ENCODE results near the gene TTC19. TPM values are rescaled to one million over a fixed set of nuclear protein-coding genes. Genes with fewer than 3 reads are reported as not detected.

The TTC19 gene
- polyA plus RNA-seq, 1 donor (not counting 4 experiments of a cell fraction or from before 2014, with no cell fraction given) = 14.3 TPM

DNA sequence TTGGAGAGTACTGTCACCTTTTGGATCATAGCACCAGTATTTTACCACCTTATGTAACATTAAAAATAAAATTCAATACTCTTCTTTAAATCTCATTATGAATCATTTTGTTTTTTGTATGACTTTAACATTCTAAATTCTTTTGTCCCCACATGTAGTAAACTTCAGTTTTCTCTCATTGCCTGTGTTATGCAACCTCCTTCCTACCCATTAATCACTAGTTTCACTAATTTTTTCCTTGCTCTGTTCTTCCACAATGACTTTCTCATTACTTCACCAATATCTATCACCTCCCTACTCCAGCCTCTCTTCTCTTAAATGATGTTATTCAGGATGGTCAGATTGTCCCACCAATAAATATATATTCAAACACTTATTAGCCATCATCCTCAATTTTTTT, 68.7 kb downstream of the TTC19 start:
- no peak overlapping the region for H3K4me3 ChIP-seq (ENCODE audit: control insufficient read depth in 2 of 3, extremely low read depth in 1 of 3, insufficient read depth in 2 of 3, low read depth in 1 of 3, low read length in 3 of 3)
- H3K36me3 ChIP-seq (ENCODE audit: control insufficient read depth in 2 of 2, extremely low read depth in 1 of 2, insufficient read depth in 2 of 2, low read length in 2 of 2) = peaks cover 18 to 22% of the 10 kb centered on the region in 2 experiments

DNA sequence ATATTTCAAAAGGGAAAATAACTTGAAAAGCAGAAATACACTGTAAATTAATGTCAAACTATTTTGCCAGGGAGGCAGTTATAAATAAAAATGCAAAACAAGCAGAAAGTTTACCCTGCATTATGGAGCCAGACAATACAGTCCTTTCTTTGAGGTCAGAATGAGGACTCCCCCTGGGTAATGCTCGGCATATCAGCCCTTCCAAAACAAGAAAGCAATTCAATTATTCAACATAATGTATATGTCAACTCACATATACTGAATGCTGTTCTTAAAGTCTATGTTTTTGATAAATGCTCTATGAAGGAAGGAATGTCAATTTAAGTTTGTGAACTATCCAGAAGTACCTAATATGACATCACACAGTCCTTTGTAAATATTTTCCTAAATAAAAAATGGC, 72.4 kb downstream of the TTC19 start:
- dilution Hi-C loops (cut with MboI; ENCODE audit: extremely low pct_ligation_motif_present, low sequenced_read_pairs) = no loop called here
- Histone ChIP-seq H4K20me1 (ENCODE audit: control insufficient read depth, extremely low read depth, insufficient read depth, low read length) (no peaks in the 10 kb centered on the region), H3K9me1 (ENCODE audit: control insufficient read depth, extremely low read depth, insufficient read depth, low read length) (no peaks in the 10 kb centered on the region), H3K9ac (ENCODE audit: control insufficient read depth, extremely low read depth, insufficient read depth, low read length) (no peak overlapping the region), H3K4me3 (ENCODE audit: control insufficient read depth in 2 of 3, extremely low read depth in 1 of 3, insufficient read depth in 2 of 3, low read depth in 1 of 3, low read length in 3 of 3) (no peak overlapping the region), H2AFZ (ENCODE audit: control insufficient read depth, low read length) (no peak overlapping the region), H3K27ac (ENCODE audit: control insufficient read depth, insufficient read depth, low read length) (no peak overlapping the region), H3K27me3 (ENCODE audit: control insufficient read depth, extremely low read depth, insufficient read depth, low read length) (no peaks in the 10 kb centered on the region), H3K4me1 (ENCODE audit: control insufficient read depth, extremely low read depth, insufficient read depth, low read length) (no peaks in the 10 kb centered on the region), H3K79me2 (ENCODE audit: control insufficient read depth, insufficient read depth, low read length) (no peaks in the 10 kb centered on the region), H3K36me3 (ENCODE audit: control insufficient read depth in 2 of 2, extremely low read depth in 1 of 2, insufficient read depth in 2 of 2, low read length in 2 of 2) (peaks cover 14 to 18% of the 10 kb centered on the region in 2 experiments), H3K9me3 (ENCODE audit: control insufficient read depth, low read depth, low read length) (no peaks in the 10 kb centered on the region), H3K4me2 (ENCODE audit: control insufficient read depth, extremely low read depth, insufficient read depth, low read depth, low read length) (no peak overlapping the region)
- no peak for TF ChIP-seq EZH2 (IDR thresholded peaks at IDR 0.05; ENCODE audit: low read length)
- TF ChIP-seq, protein P1, sequence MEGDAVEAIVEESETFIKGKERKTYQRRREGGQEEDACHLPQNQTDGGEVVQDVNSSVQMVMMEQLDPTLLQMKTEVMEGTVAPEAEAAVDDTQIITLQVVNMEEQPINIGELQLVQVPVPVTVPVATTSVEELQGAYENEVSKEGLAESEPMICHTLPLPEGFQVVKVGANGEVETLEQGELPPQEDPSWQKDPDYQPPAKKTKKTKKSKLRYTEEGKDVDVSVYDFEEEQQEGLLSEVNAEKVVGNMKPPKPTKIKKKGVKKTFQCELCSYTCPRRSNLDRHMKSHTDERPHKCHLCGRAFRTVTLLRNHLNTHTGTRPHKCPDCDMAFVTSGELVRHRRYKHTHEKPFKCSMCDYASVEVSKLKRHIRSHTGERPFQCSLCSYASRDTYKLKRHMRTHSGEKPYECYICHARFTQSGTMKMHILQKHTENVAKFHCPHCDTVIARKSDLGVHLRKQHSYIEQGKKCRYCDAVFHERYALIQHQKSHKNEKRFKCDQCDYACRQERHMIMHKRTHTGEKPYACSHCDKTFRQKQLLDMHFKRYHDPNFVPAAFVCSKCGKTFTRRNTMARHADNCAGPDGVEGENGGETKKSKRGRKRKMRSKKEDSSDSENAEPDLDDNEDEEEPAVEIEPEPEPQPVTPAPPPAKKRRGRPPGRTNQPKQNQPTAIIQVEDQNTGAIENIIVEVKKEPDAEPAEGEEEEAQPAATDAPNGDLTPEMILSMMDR (optimal IDR thresholded peaks at IDR 0.05 in 1 of 3, IDR thresholded peaks at IDR 0.05 in 1 of 3, conservative IDR thresholded peaks at IDR 0.05 in 1 of 3; ENCODE audit: extremely low read depth in 1 of 3, insufficient read depth in 2 of 3, low read length in 3 of 3) = no peak
- FAIRE-seq = no peak
- no peak for DNase-seq (ENCODE audit: low read depth, low spot score)

More for the DNA sequence above, 68.7 kb downstream of the TTC19 start:
- dilution Hi-C loops (cut with MboI; ENCODE audit: extremely low pct_ligation_motif_present, low sequenced_read_pairs) = no loop called here
- no peak overlapping the region for H2AFZ ChIP-seq (ENCODE audit: control insufficient read depth, low read length)
- no peaks in the 10 kb centered on the region for H4K20me1 ChIP-seq (ENCODE audit: control insufficient read depth, extremely low read depth, insufficient read depth, low read length)
- no peaks in the 10 kb centered on the region for H3K4me1 ChIP-seq (ENCODE audit: control insufficient read depth, extremely low read depth, insufficient read depth, low read length)
- no peaks in the 10 kb centered on the region for H3K9me3 ChIP-seq (ENCODE audit: control insufficient read depth, low read depth, low read length)
- no peak overlapping the region for H3K4me2 ChIP-seq (ENCODE audit: control insufficient read depth, extremely low read depth, insufficient read depth, low read depth, low read length)
- no peak overlapping the region for H3K9ac ChIP-seq (ENCODE audit: control insufficient read depth, extremely low read depth, insufficient read depth, low read length)
- H3K27ac ChIP-seq (ENCODE audit: control insufficient read depth, insufficient read depth, low read length) = no peak overlapping the region
- H3K9me1 ChIP-seq (ENCODE audit: control insufficient read depth, extremely low read depth, insufficient read depth, low read length) = no peaks in the 10 kb centered on the region
- TF ChIP-seq, protein P1 (optimal IDR thresholded peaks at IDR 0.05 in 1 of 3, IDR thresholded peaks at IDR 0.05 in 1 of 3, conservative IDR thresholded peaks at IDR 0.05 in 1 of 3; ENCODE audit: extremely low read depth in 1 of 3, insufficient read depth in 2 of 3, low read length in 3 of 3) = no peak
- no peak for TF ChIP-seq EZH2 (IDR thresholded peaks at IDR 0.05; ENCODE audit: low read length)
- H3K79me2 ChIP-seq (ENCODE audit: control insufficient read depth, insufficient read depth, low read length) = no peaks in the 10 kb centered on the region
- FAIRE-seq (no peak), DNase-seq (ENCODE audit: low read depth, low spot score) (no peak)
- no peaks in the 10 kb centered on the region for H3K27me3 ChIP-seq (ENCODE audit: control insufficient read depth, extremely low read depth, insufficient read depth, low read length)
